ENCODE measurements around the gene AXDND1.
"Not testable (repeated sequence)": the region's sequence is repeated elsewhere in the genome, so short reads cannot be mapped to it uniquely, and the experiment has no call there.

Gene AXDND1

DNA sequence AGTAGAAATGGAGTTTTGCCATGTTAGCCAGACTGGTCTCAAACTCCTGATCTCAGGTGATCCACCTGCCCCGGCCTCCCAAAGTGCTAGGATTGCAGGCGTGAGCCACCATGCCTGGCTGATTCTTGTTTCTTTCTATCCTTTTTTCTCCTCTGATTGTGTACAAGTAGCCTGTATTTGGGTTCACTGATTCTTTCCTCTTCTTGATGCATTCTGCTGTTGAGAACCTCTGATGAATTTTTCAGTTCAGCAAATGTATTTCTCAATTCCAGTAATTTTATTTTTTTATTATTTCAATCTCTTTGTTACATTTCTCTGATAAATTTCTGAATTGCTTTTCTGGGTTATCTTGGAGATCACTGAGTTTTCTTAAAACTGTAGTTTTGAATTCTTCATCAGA lies 58.8 kb downstream of the AXDND1 start:
- H3K36me3 ChIP-seq (ENCODE audit: insufficient read depth, insufficient read length, low read length): no peaks in the 10 kb centered on the region
- peaks cover 35% of the 10 kb centered on the region for H3K9me3 ChIP-seq (ENCODE audit: insufficient read depth, low read length)
- H3K4me1 ChIP-seq (ENCODE audit: insufficient read depth, insufficient read length): no peaks in the 10 kb centered on the region
- no peak overlapping the region for H3K4me3 ChIP-seq (ENCODE audit: insufficient read length, low read depth)
- TF ChIP-seq ZNF274 (IDR thresholded peaks at IDR 0.05; ENCODE audit: low read depth, low read length) (no peak), YY1 (IDR thresholded peaks at IDR 0.05; ENCODE audit: insufficient read depth, insufficient read length) (no peak), SUZ12 (IDR thresholded peaks at IDR 0.05; ENCODE audit: extremely low read depth, insufficient read depth, insufficient read length) (no peak)
- no peaks in the 10 kb centered on the region for H3K27me3 ChIP-seq (ENCODE audit: insufficient read depth, insufficient read length)
- no peak for DNase-seq (ENCODE audit: low read depth, low spot score)
- no peak overlapping the region for H3K9ac ChIP-seq (ENCODE audit: insufficient read length, low read depth)

DNA sequence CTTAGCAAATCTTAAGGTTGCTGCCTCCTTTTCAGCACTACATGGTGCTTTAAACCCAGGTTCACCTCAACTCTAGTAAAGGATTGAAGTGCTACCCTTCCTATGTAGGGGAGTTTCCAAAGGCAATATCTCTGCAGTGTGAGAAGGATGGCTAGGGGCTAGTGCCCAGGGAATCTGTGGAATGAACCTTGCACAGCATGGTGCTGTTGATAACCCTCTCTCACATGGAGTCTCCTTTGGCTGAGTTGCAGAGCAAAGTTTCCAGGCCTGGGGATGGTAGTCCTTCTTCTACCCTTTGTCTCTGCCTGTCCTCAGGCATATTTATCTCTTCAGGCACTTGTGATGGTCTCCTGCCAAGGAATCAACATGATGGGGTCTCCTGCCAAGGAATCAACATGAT lies 59.4 kb downstream of the AXDND1 start:
- Histone ChIP-seq H3K9ac (ENCODE audit: insufficient read length, low read depth) (no peak overlapping the region), H3K4me3 (ENCODE audit: insufficient read length, low read depth) (no peak overlapping the region), H3K4me1 (ENCODE audit: insufficient read depth, insufficient read length) (no peaks in the 10 kb centered on the region), H3K27me3 (ENCODE audit: insufficient read depth, insufficient read length) (no peaks in the 10 kb centered on the region), H3K36me3 (ENCODE audit: insufficient read depth, insufficient read length, low read length) (no peaks in the 10 kb centered on the region), H3K9me3 (ENCODE audit: insufficient read depth, low read length) (peaks cover 29% of the 10 kb centered on the region)
- peak; percentile 23 for DNase-seq (ENCODE audit: low read depth, low spot score)
- TF ChIP-seq ZNF274 (IDR thresholded peaks at IDR 0.05; ENCODE audit: low read depth, low read length): no peak

DNA sequence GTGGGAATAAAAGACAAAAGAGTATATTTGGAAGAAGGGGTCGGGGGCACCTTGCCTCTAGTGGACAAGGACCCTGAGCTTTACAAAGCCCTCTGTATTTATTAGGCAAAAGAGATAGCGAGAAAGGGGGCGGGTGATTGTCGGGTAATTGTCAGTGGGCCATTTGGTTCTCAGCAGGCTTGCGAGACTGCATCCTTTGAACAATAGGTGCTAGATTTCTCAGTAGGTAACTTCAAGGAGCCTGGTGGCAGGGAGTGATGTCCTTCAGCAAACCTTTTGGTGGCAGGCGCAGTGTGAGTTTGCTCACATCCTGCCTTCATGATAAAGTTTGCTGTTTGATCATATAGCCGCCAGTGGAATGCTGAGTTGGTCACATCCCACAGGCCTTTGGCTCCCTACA lies 71.4 kb downstream of the AXDND1 start:
- H3K36me3 ChIP-seq (ENCODE audit: insufficient read depth, insufficient read length, low read length): no peaks in the 10 kb centered on the region
- no peaks in the 10 kb centered on the region for H3K27me3 ChIP-seq (ENCODE audit: insufficient read depth, insufficient read length)
- H3K9me3 ChIP-seq (ENCODE audit: insufficient read depth, low read length): no peaks in the 10 kb centered on the region
- H3K4me1 ChIP-seq (ENCODE audit: insufficient read depth, insufficient read length): no peaks in the 10 kb centered on the region
- peak; percentile 27 for DNase-seq (ENCODE audit: low read depth, low spot score)
- H3K4me3 ChIP-seq (ENCODE audit: insufficient read length, low read depth): no peak overlapping the region
- H3K9ac ChIP-seq (ENCODE audit: insufficient read length, low read depth): no peak overlapping the region
- TF ChIP-seq YY1 (IDR thresholded peaks at IDR 0.05; ENCODE audit: insufficient read depth, insufficient read length): no peak
- TF ChIP-seq ZNF274 (IDR thresholded peaks at IDR 0.05; ENCODE audit: low read depth, low read length): no peak
- TF ChIP-seq SUZ12 (IDR thresholded peaks at IDR 0.05; ENCODE audit: extremely low read depth, insufficient read depth, insufficient read length): no peak

DNA sequence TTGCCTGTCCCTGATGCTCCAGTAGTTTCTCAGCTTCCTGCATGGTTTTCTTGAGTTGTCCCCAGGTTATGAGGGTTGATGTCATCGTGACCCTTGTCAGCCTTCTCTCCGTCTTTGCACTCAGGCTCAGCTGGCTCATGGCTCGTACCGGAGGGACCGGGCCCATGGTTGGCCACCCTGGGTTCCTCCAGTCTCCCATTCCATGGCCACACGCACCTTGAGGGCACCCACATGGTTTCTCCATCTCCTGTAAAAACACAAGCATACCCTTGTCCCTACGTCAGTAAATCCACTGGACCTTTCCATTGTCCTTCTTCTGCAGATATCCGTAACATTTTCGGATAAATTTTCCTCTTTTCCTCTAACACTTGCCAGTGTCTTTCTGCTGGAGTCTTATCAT lies 73.9 kb downstream of the AXDND1 start:
- not testable (repeated sequence) for H3K27me3 ChIP-seq (ENCODE audit: insufficient read depth, insufficient read length); H3K4me3 ChIP-seq (ENCODE audit: insufficient read length, low read depth); H3K36me3 ChIP-seq (ENCODE audit: insufficient read depth, insufficient read length, low read length); H3K9ac ChIP-seq (ENCODE audit: insufficient read length, low read depth); H3K4me1 ChIP-seq (ENCODE audit: insufficient read depth, insufficient read length); DNase-seq (ENCODE audit: low read depth, low spot score); H3K9me3 ChIP-seq (ENCODE audit: insufficient read depth, low read length)

DNA sequence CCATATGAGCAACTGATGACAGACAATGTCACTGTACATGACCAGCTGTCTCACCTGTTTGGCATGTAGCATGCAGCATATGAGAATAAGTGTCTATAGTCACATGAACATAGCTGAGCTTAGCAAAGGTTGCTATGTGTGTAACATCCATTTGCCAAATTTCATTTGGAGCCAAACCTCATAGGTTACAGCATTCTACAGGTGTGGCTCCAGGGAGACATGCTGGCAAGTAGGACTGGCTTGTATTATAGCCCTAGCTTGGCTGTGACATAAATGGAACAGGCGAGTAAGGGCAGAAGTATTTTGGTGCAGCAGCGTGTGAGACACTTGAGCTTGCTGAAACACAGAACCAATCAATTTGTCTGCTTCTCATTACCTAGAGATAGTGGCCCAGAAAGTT lies 74.5 kb downstream of the AXDND1 start:
- H3K27me3 ChIP-seq (ENCODE audit: insufficient read depth, insufficient read length); H3K9ac ChIP-seq (ENCODE audit: insufficient read length, low read depth); H3K4me1 ChIP-seq (ENCODE audit: insufficient read depth, insufficient read length); H3K4me3 ChIP-seq (ENCODE audit: insufficient read length, low read depth); H3K9me3 ChIP-seq (ENCODE audit: insufficient read depth, low read length); DNase-seq (ENCODE audit: low read depth, low spot score); H3K36me3 ChIP-seq (ENCODE audit: insufficient read depth, insufficient read length, low read length): not testable (repeated sequence)

DNA sequence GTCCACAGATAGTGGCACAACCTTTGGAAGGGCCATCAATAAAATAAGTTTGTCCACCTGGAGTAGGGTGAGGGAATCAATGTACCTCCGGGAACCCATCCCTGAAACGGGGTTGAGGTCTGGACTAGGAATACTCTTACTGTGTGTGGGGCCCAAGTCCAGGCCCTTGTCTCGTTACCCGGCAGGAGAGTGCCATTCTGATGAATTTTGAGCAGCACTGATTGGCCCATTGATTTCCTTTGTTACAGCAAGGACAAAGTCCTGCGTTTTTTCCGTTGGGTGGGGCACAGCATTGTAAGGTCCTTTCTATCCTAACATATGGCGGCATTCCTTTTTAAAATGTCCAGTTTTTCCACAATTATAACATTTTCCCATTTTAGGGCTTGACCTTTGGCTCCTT lies 75.2 kb downstream of the AXDND1 start:
- H3K9me3 ChIP-seq (ENCODE audit: insufficient read depth, low read length): no peaks in the 10 kb centered on the region
- no peak for DNase-seq (ENCODE audit: low read depth, low spot score)
- H3K4me1 ChIP-seq (ENCODE audit: insufficient read depth, insufficient read length): no peaks in the 10 kb centered on the region
- no peaks in the 10 kb centered on the region for H3K27me3 ChIP-seq (ENCODE audit: insufficient read depth, insufficient read length)
- TF ChIP-seq SUZ12 (IDR thresholded peaks at IDR 0.05; ENCODE audit: extremely low read depth, insufficient read depth, insufficient read length) (no peak), YY1 (IDR thresholded peaks at IDR 0.05; ENCODE audit: insufficient read depth, insufficient read length) (no peak), ZNF274 (IDR thresholded peaks at IDR 0.05; ENCODE audit: low read depth, low read length) (no peak)
- no peaks in the 10 kb centered on the region for H3K36me3 ChIP-seq (ENCODE audit: insufficient read depth, insufficient read length, low read length)
- H3K9ac ChIP-seq (ENCODE audit: insufficient read length, low read depth): no peak overlapping the region
- no peak overlapping the region for H3K4me3 ChIP-seq (ENCODE audit: insufficient read length, low read depth)

DNA sequence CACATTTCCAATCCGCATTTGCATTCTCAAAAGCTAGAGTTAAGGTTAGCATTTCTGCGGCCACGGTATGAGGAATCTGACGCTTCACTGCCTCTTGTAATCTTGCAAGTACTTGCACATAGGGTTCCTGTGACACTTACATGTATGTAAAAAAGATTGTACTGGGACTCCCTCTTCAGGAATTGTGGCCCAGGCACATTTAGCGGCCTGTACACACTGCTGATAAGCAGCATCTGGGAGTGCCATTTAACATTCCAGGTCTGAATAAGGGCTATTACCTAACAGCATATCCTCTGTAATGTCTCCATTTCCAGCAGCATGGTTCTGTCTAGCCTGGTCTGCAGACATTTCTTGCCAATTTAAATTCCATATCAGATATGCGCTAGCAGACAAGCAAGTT lies 75.7 kb downstream of the AXDND1 start:
- H3K4me1 ChIP-seq (ENCODE audit: insufficient read depth, insufficient read length): no peaks in the 10 kb centered on the region
- no peak overlapping the region for H3K9ac ChIP-seq (ENCODE audit: insufficient read length, low read depth)
- DNase-seq (ENCODE audit: low read depth, low spot score): no peak
- TF ChIP-seq YY1 (IDR thresholded peaks at IDR 0.05; ENCODE audit: insufficient read depth, insufficient read length) (no peak), ZNF274 (IDR thresholded peaks at IDR 0.05; ENCODE audit: low read depth, low read length) (no peak), SUZ12 (IDR thresholded peaks at IDR 0.05; ENCODE audit: extremely low read depth, insufficient read depth, insufficient read length) (no peak)
- no peaks in the 10 kb centered on the region for H3K36me3 ChIP-seq (ENCODE audit: insufficient read depth, insufficient read length, low read length)
- no peaks in the 10 kb centered on the region for H3K27me3 ChIP-seq (ENCODE audit: insufficient read depth, insufficient read length)
- no peaks in the 10 kb centered on the region for H3K9me3 ChIP-seq (ENCODE audit: insufficient read depth, low read length)
- H3K4me3 ChIP-seq (ENCODE audit: insufficient read length, low read depth): no peak overlapping the region

DNA sequence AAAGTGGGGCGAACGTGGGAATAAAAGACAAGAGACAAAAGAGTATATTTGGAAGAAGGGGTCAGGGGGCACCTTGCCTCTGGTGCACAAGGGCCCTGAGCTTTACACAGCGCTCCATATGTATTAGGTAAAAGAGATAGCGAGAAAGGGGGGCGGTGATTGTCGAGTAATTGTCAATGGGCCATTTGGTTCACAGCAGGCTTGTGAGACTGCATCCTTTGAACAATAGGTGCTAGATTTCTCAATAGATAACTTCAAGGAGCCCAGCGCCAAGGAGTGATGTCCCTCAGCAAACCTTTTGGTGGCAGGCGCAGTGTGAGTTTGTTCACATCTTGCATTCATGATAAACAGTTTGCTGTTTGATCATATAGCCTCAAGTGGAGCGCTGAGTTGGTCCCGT lies 77.1 kb downstream of the AXDND1 start:
- H3K9me3 ChIP-seq (ENCODE audit: insufficient read depth, low read length); H3K36me3 ChIP-seq (ENCODE audit: insufficient read depth, insufficient read length, low read length); H3K4me3 ChIP-seq (ENCODE audit: insufficient read length, low read depth); H3K4me1 ChIP-seq (ENCODE audit: insufficient read depth, insufficient read length); H3K9ac ChIP-seq (ENCODE audit: insufficient read length, low read depth); H3K27me3 ChIP-seq (ENCODE audit: insufficient read depth, insufficient read length); DNase-seq (ENCODE audit: low read depth, low spot score): not testable (repeated sequence)

Measured in NT2/D1 (cell line).